ENCODE results near the gene SWAP70.
"Not testable (repeated sequence)": the region's sequence is repeated elsewhere in the genome, so short reads cannot be mapped to it uniquely, and the experiment has no call there.

The SWAP70 gene

GRCh38 chr11:9726321-9727022 lies 62.6 kb downstream of the SWAP70 start:
- no peak for DNase-seq

- no peak for DNase-seq
These were observed 64.2 kb downstream of the SWAP70 start for GRCh38 chr11:9728058-9728457.

DNA sequence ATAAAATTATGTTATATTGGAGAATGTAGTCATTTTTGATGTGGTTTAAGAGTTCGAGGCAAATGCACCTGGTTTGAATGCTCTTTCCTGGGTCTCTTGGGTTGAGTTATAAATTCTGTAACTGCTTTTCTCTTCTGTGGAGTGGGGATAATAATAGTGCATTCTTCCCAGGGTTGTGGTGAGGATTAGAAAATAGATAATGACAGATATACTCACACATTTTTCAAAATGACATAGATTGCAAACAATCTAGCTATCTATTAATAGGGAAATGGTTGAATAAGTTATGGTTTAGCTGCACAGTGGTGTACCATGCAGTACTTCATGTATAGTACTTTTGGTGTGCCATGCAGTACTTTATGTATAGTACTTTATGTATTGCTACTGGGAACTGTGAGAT lies 67.4 kb downstream of the SWAP70 start:
- DNase-seq: no peak

DNA sequence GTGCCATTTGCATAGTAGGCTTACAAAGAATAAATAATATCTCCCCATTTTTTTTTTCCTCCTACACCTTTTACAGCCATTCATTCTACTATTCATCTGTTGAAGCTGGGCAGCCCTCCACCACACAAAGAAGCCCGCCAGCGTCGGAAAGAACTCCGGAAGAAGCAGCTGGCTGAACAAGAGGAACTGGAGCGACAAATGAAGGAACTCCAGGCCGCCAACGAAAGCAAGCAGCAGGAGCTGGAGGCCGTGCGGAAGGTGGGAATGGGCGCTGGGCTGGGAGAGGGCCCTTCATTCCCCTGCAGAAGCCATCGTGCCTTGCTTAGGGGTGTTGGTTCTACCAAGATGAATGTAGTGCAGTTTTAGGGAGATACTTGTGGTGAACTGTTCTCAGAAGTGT lies 68.6 kb downstream of the SWAP70 start:
- DNase-seq: no peak

DNA sequence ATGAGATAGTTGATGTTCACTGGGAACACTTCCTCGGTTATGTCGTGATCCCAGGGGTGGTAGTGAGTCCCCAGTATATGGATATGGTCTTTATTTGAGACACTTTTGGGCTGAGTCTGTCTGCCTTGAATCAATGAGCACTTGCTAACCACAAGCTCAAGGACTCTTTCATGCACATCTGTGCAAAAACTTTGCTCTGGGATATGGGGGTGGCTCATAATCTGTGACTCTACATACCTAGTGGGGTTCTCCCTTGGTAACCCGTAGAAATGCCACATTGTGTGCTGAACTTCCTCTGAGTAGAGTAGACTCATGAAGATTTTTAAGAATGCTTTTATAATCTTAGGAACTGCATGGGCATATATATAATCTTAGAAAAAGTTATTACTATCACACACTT lies 69.3 kb downstream of the SWAP70 start:
- no peak for DNase-seq

DNA sequence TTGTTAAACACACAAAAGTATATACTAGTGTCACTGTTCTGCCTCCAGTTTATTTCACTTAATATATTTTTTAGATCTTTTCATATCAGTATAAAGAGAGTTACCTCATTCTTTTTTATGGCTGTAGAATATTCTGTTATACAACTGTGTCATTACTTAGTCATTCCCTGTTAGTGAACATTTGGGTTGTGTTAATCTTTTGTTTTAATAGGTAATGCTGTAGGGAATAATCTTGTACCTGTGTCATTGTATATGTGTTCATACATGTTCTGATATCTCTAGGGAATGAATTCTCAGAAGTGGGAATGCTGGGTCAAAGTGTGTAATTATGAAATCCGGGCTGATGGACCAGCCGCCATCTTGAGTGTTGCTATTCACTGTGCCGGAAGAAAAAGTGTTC lies 71.4 kb downstream of the SWAP70 start:
- DNase-seq: no peak

GRCh38 chr11:9735919-9736318 lies 72.0 kb downstream of the SWAP70 start:
- no peak for DNase-seq

- DNase-seq: no peak
These were observed 72.5 kb downstream of the SWAP70 start for GRCh38 chr11:9736365-9736764.

DNA sequence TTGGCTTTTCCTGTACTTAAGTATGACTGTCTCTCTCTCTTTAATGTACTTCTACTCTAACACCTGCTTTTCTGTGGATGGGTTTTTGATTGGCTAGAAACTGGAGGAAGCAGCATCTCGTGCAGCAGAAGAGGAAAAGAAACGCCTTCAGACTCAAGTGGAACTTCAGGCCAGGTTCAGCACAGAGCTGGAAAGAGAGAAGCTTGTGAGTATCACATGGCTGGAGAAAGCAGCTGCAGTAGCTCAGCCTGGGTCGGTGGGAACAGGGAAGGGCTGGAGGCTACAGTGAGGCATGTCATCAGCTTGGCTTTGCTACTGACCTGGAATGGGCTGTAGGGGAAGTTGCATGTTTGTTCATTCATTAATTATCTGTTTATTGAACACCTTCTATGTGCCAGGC lies 74.2 kb downstream of the SWAP70 start:
- DNase-seq: no peak

- DNase-seq: no peak
These were observed 74.8 kb downstream of the SWAP70 start for GRCh38 chr11:9738707-9739106.

DNA sequence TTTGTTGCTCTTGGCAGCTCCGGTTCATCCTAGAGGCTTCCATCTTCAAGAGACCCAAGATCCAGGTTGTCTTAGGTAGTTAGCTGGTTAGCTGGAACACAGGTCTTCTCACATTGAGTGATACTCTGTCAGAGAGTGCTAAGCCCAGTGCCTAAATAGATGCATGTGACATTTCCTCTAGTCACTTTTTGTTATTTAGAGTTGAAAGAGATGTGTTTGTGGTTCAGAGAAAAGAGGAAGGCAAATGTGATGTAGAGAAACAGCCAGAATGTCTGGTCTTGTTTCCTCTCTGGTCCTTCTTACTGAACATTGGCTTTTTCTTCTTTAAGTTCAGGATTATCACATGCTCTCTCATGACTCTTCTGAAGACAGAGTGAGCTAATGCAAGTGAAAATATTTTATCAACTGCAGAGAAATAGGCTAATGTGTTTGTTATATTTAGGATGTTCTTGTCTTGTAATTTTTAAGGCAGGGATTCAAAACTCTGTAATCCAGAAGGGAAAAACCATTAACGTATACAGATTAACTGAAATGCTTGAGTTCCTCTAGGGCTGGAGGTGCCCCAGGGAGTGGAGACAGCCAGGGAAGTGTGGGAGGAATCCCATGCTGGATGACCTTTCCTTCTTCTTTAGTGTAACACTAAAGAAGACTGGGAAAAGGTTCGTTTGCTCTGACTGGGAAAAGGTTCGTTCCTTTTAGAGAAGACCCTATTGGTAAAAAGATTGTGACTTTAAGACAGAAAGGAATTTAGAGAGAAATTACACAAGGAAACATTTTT lies 75.4 kb downstream of the SWAP70 start:
- no peak for DNase-seq

DNA sequence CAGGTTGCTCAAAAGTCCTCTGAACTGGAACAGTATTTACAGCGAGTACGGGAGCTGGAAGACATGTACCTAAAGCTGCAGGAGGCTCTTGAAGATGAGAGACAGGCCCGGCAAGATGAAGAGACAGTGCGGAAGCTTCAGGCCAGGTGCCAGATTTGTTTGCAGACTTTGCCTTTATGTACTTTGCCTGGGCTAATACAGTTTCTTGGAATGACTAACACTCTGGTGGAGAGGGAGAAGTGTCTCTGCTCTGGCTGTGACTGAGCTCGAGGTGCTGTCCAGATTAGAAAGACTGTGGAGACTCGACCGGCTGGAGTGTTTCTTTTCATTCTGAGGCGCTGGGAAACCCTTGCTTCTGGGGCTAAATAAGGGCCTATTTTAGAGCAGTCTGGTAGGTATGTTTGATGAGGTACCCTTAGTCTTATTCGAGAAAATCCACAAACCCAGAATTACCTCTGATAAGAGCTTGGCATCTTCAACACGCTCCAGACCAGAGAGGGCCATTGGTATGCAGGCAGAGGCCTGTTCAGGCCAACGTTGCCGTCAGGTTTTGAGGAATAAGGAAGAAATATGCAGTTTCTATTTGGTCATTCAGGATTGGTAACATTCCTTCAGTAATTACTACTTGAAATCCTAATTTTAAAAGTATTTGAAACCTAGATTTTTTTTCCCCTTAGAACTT lies 76.5 kb downstream of the SWAP70 start:
- no peak for DNase-seq

DNA sequence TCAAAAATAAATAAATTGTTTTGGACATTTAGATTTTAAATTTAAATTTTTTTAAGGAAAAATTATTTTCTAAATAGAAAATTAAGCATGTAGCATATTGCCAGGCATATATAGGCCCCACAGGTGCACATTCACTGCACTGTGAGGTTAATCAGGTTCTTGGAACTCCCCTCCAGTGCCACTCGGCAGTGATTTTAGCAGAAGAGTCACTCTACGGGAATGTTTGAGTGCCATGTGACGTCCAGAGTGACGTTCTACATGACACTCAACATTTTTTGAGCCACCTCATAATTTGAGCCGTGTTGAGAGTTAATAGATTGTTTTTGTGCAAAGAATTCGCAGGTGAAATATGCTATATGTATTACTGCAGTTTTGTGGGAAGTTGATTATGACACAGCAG lies 77.4 kb downstream of the SWAP70 start:
- DNase-seq: no peak

GRCh38 chr11:9743512-9743911 lies 79.6 kb downstream of the SWAP70 start:
- not testable (repeated sequence) for DNase-seq

- no peak for DNase-seq
These were observed 81.7 kb downstream of the SWAP70 start for GRCh38 chr11:9745411-9746211.

DNA sequence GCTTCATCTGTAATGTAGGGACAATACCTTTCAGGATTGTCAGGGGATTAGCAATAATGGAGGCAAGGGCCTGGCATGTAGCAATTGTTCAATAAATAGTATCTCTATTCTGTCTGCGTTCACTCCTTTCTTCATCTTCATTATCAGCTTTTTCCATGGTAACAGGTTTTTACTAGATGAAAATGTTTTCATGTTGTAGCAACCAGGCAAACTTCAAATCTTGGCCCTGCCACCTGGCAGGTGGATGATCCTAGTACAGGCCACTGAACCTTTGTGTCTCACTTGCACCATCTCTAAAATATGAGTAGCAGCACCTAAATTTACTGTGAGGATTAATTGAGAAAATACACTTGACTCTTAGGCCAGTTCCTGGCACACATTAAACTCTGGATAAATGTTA lies 83.4 kb downstream of the SWAP70 start:
- DNase-seq: no peak

GRCh38 chr11:9747828-9748227 lies 84.0 kb downstream of the SWAP70 start:
- no peak for DNase-seq

DNA sequence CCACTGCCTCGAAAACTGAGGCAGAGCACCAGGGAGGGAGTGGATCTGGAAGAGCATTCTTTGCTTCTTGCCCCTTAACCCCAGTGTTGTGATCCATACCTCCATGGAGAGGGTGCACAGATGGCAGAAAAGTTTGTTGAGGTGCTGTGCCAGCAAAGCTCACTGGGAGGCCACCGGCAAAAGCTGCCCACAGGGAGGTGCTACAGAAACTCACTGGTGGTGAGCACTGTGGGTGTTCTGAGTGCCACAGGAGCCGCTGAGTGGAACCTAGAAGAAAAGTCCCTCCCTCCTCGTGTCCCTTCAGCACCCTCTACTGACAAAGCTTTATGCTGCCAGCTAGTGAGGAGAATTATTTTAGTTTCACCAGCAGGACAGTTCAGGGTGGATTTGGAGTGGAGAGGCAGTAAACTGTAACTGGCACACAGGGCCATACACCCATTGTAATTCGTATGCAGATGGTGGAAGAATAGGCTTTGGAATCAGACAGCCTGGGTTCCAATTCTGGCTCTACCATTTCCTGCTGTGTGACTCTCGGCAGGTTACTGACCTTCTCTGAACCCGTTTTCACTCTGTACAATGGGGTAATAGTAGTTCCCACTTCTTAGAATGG lies 84.6 kb downstream of the SWAP70 start:
- DNase-seq: peak; percentile 9

GRCh38 chr11:9750551-9750950 lies 86.7 kb downstream of the SWAP70 start:
- DNase-seq: no peak

GRCh38 chr11:9752091-9752490 lies 88.2 kb downstream of the SWAP70 start:
- no peak for DNase-seq

- DNase-seq: no peak
These were observed 89.1 kb downstream of the SWAP70 start for GRCh38 chr11:9753021-9753420.

DNA sequence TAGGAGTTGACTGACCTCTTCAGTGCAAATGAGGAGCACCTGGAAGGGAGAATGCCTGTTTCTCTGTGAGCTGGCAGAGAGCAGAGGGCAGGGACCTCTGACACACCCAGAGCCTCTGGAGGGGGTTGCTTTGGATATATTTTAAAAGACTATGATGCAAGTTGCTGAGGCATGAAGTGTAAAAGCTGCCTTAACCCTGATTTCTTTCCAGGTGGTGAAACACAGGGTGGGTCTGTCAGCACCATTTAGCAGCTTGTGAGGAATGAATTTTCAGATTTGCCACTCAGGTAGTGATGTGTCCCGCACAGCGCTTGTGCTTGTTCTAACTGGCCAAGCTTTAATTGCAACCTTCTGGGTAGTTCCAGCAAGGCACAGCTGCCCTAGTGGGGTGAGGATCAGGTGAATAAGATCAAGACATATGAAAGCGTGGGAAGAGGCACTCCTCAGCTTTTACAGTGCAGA lies 90.2 kb downstream of the SWAP70 start:
- DNase-seq: no peak
